HepG2 (cell line): Measurements from ENCODE around the gene ADI1. TPM values are rescaled to one million over a fixed set of nuclear protein-coding genes. Genes with fewer than 3 reads are reported as not detected.

ENCODE experiments used
- ATM ChIP-seq: fragments of 450-650 bp; IDR thresholded peaks from 2 replicates; pipeline ENCODE4 v1.7.1; 2017; ENCODE audit warnings: mild to moderate bottlenecking, borderline replicate concordance
- BCL6 ChIP-seq: IDR thresholded peaks from 2 replicates; pipeline ENCODE4 v1.6.1; 2016; ENCODE audit warnings: missing genetic modification reagents, missing compliant biosample characterization
- FOXC1 ChIP-seq: sonication (generic); formaldehyde crosslinking; IDR thresholded peaks from 2 replicates; pipeline ENCODE4 v1.8.0; 2022; ENCODE audit warnings: mild to moderate bottlenecking, missing genetic modification reagents, borderline replicate concordance
- FOXK2 ChIP-seq: fragments of 450-650 bp; IDR thresholded peaks from 2 replicates; pipeline ENCODE4 v1.6.1; 2016
- IRX3 ChIP-seq: sonication (generic); formaldehyde crosslinking; IDR thresholded peaks from 2 replicates; pipeline ENCODE4 v1.8.1; 2023; ENCODE audit warnings: mild to moderate bottlenecking, low read depth, missing genetic modification reagents, borderline replicate concordance
- JARID2 ChIP-seq: sonication (generic); formaldehyde crosslinking; IDR thresholded peaks from 2 replicates; pipeline ENCODE4 v1.8.1; 2023; ENCODE audit warnings: missing genetic modification reagents, inconsistent platforms; ENCODE audit not compliant: insufficient replicate concordance
- MXD1 ChIP-seq: sonication (generic); formaldehyde crosslinking; IDR thresholded peaks from 2 replicates; pipeline ENCODE4 v1.4.0; 2020; ENCODE audit warnings: mild to moderate bottlenecking, missing genetic modification reagents
- POLR2G ChIP-seq: fragments of 200-400 bp; formaldehyde crosslinking; IDR thresholded peaks from 2 replicates; pipeline ENCODE4 v1.6.1; 2018; ENCODE audit warnings: mild to moderate bottlenecking, low read depth, low read length, moderate library complexity
- SMC3 ChIP-seq: IDR thresholded peaks from 2 replicates; pipeline ENCODE4 v1.6.1; 2011; ENCODE audit warnings: low read length, improper control_type of control experiment
- STAT5B ChIP-seq: sonication (generic); formaldehyde crosslinking; IDR thresholded peaks from 2 replicates; pipeline ENCODE4 v1.4.0; 2020; ENCODE audit warnings: missing genetic modification reagents
- TBX2 ChIP-seq: sonication (generic); formaldehyde crosslinking; IDR thresholded peaks from 2 replicates; pipeline ENCODE4 v1.5.0; 2020; ENCODE audit warnings: missing genetic modification reagents, mild to moderate bottlenecking, borderline replicate concordance
- ZBTB49 ChIP-seq: sonication (generic); formaldehyde crosslinking; IDR thresholded peaks from 2 replicates; pipeline ENCODE4 v1.4.0; 2020; ENCODE audit warnings: missing genetic modification reagents, borderline replicate concordance
- ZC3H13 ChIP-seq: sonication (generic); formaldehyde crosslinking; IDR thresholded peaks from 2 replicates; pipeline ENCODE4 v1.8.1; 2023; ENCODE audit warnings: mild to moderate bottlenecking, missing genetic modification reagents, moderate library complexity
- ZMAT3 ChIP-seq: sonication (generic); formaldehyde crosslinking; conservative IDR thresholded peaks from 2 replicates; pipeline ENCODE4 v1.7.0; 2021; ENCODE audit warnings: missing genetic modification reagents
- ZMYM2 ChIP-seq: sonication (generic); formaldehyde crosslinking; IDR thresholded peaks from 2 replicates; pipeline ENCODE4 v1.8.0; 2022; ENCODE audit warnings: mild to moderate bottlenecking, missing genetic modification reagents
- ZNF20 ChIP-seq: sonication (generic); formaldehyde crosslinking; IDR thresholded peaks from 2 replicates; pipeline ENCODE4 v1.4.0; 2020; ENCODE audit warnings: mild to moderate bottlenecking, moderate library complexity, missing genetic modification reagents
- ZNF230 ChIP-seq: sonication (generic); formaldehyde crosslinking; IDR thresholded peaks from 2 replicates; pipeline ENCODE4 v1.4.0; 2020; ENCODE audit warnings: mild to moderate bottlenecking, missing genetic modification reagents
- ZNF235 ChIP-seq: sonication (generic); formaldehyde crosslinking; IDR thresholded peaks from 2 replicates; pipeline ENCODE4 v1.8.1; 2023; ENCODE audit warnings: mild to moderate bottlenecking, missing genetic modification reagents, borderline replicate concordance
- ZNF616 ChIP-seq: sonication (generic); formaldehyde crosslinking; IDR thresholded peaks from 2 replicates; pipeline ENCODE4 v1.5.0; 2020; ENCODE audit warnings: low read depth, mild to moderate bottlenecking, missing genetic modification reagents
- ZNF646 ChIP-seq: sonication (generic); formaldehyde crosslinking; IDR thresholded peaks from 2 replicates; pipeline ENCODE4 v1.9.0; 2021; ENCODE audit warnings: mild to moderate bottlenecking, missing genetic modification reagents
- ZSCAN29 ChIP-seq: sonication (generic); formaldehyde crosslinking; conservative IDR thresholded peaks from 2 replicates; pipeline ENCODE4 v1.4.0; 2020; ENCODE audit warnings: mild to moderate bottlenecking, missing genetic modification reagents
- polyA plus RNA-seq, 8 experiments: library from polyadenylated mRNA; depleted of rRNA in 3 of 8; stranded (reverse) in 7 of 8; unstranded in 1 of 8; fragments of >200 nt; fragmentation: Illumina TruSeq in 4 of 8; extraction: Trizol in 4 of 8; gene quantifications; 2 replicates each; pipeline versions ENCODE4 v1.2.1 to v1.2.3, GENCODE V29; 2011 to 2016; ENCODE audit warnings: low read depth in 4 of 8, missing spikeins in 1 of 8, mixed read lengths in 1 of 8; ENCODE audit not compliant: insufficient read depth in 1 of 8
- total RNA-seq, 5 experiments: library from RNA; depleted of rRNA; stranded (reverse); fragments of >200 nt; fragmentation: Illumina TruSeq; extraction: Trizol; gene quantifications; 2 replicates each; pipeline ENCODE4 v1.2.3, GENCODE V29; 2016; ENCODE audit warnings: low read depth in 1 of 5

Gene ADI1
- total and polyA plus RNA-seq, 2 of the 13 experiments (the other 11 are each of a cell fraction or from before 2014, with no cell fraction given) = 28.7 to 123 TPM

- TF ChIP-seq FOXC1 (CRISPR knock-in tag) (no peak), ZMYM2 (CRISPR knock-in tag) (no peak), ZC3H13 (CRISPR knock-in tag) (peak; percentile 78), ZBTB49 (CRISPR knock-in tag) (peak; percentile 17; the same call in 1 of the 2 replicates), TBX2 (peak; percentile 90), JARID2 (CRISPR knock-in tag) (no peak), MXD1 (CRISPR knock-in tag) (no peak), ZNF235 (CRISPR knock-in tag) (no peak), BCL6 (peak; percentile 98), ZNF646 (CRISPR knock-in tag) (no peak), FOXK2 (peak; percentile 76; the same call in 1 of the 2 replicates), ZSCAN29 (CRISPR knock-in tag) (peak; percentile 84; the same call in 1 of the 2 replicates), ZNF20 (no peak), STAT5B (CRISPR knock-in tag) (no peak), SMC3 (peak; percentile 38; the same call in 1 of the 2 replicates), IRX3 (CRISPR knock-in tag) (no peak), ATM (peak; percentile 15; the same call in 1 of the 2 replicates), ZNF616 (no peak), ZMAT3 (CRISPR knock-in tag) (0 out of 2 replicates have a peak, but pooled peaks have one; percentile 61), POLR2G (no peak; the same call in 1 of the 2 replicates), ZNF230 (CRISPR knock-in tag) (peak; percentile 57; the same call in 1 of the 2 replicates)
These were observed 53.4 kb downstream of the ADI1 start (continued) for GRCh38 chr2:3465844-3466481.
